Natural killer cell (primary cell): Measurements from ENCODE around the gene PROM1. TPM values are rescaled to one million over a fixed set of nuclear protein-coding genes. Genes with fewer than 3 reads are reported as not detected.

Source experiments
- ATAC-seq, 3 donors: fragments of 150-1000 bp in 2 of 3; fragments of 200-7000 bp in 1 of 3; cut with Tn5 transposase; 1 replicate in 1 of 3; 2 replicates in 2 of 3; pipeline ENCODE4 v1.10.0; 2021; ENCODE audit warnings: mild to moderate bottlenecking in 2 of 3, moderate library complexity in 2 of 3
- DNase-seq, 2 donors: peaks; one replicate each; pipeline versions ENCODE4 v3.0.0 to v3.0.0-alpha.2; 2013 to 2021; ENCODE audit warnings: mixed read lengths in 1 of 2
- H3K27ac ChIP-seq: one replicate; pipeline ENCODE4 v1.5.1; 2013; ENCODE audit warnings: mild to moderate bottlenecking, low read length
- H3K27me3 ChIP-seq: one replicate; pipeline ENCODE4 v1.6.1; 2013; ENCODE audit warnings: low read length; ENCODE audit not compliant: control insufficient read depth, insufficient read depth
- H3K36me3 ChIP-seq: one replicate; pipeline ENCODE4 v1.6.1; 2013; ENCODE audit warnings: low read length; ENCODE audit not compliant: control insufficient read depth, insufficient read depth
- H3K4me1 ChIP-seq: one replicate; pipeline ENCODE4 v1.6.1; 2013; ENCODE audit warnings: low read length; ENCODE audit not compliant: control insufficient read depth, insufficient read depth
- H3K4me3 ChIP-seq: one replicate; pipeline ENCODE4 v1.5.1; 2013; ENCODE audit warnings: low read length
- H3K9me3 ChIP-seq: one replicate; pipeline ENCODE4 v1.6.1; 2013; ENCODE audit warnings: low read length; ENCODE audit not compliant: control insufficient read depth, insufficient read depth
- H3K27ac Mint-ChIP-seq, 2 donors: one replicate each; pipeline ENCODE4 v1.8.0; 2022; ENCODE audit warnings: mild to moderate bottlenecking in 2 of 2, mixed read lengths in 2 of 2, moderate library complexity in 1 of 2
- H3K27me3 Mint-ChIP-seq, 2 donors: one replicate each; pipeline ENCODE4 v1.8.0; 2022; ENCODE audit warnings: low read depth in 2 of 2, mixed read lengths in 2 of 2
- H3K36me3 Mint-ChIP-seq: one replicate; pipeline ENCODE4 v1.8.0; 2022; ENCODE audit warnings: mixed read lengths
- H3K4me1 Mint-ChIP-seq, 2 donors: one replicate each; pipeline ENCODE4 v1.8.0; 2022; ENCODE audit warnings: mixed read lengths in 2 of 2
- H3K4me3 Mint-ChIP-seq: one replicate; pipeline ENCODE4 v1.8.0; 2022; ENCODE audit warnings: mild to moderate bottlenecking, moderate library complexity, mixed read lengths
- H3K9me3 Mint-ChIP-seq, 2 donors: one replicate each; pipeline ENCODE4 v1.8.0; 2022; ENCODE audit warnings: mixed read lengths in 2 of 2
- CTCF ChIP-seq: fragments of 200-600 bp; IDR thresholded peaks from one replicate; pipeline ENCODE4 v1.8.0; 2022; ENCODE audit warnings: antibody characterized with exemption
- WGBS: methylation state at CpG from one replicate; pipeline ENCODE4 v1.1.7; 2013; ENCODE audit warnings: missing lambda C conversion rate; ENCODE audit not compliant: insufficient coverage; 5-methylcytosine and 5-hydroxymethylcytosine counted together
- intact Hi-C: fragments of 100-400 bp; cut with micrococcal nuclease; formaldehyde crosslinking; loops from one replicate; pipeline ENCODE4 v1.14.2; 2022
- total RNA-seq, 4 donors: library from RNA; stranded (reverse); fragments of 120-200 nt in 1 of 4; gene quantifications; one replicate each; pipeline versions ENCODE4 v1.2.3 to v1.2.4, GENCODE V29; 2013 to 2022

PROM1 gene
- total RNA-seq, 3 donors from 2014 or later (not counting 1 experiment from before 2014, with no cell fraction given): not detected

- Mint-ChIP-seq H3K4me1 (no peaks in the 10 kb centered on the region), H3K4me3 (no peak overlapping the region), H3K27ac (no peak overlapping the region), H3K36me3 (no peaks in the 10 kb centered on the region), H3K9me3 (no peaks in the 10 kb centered on the region), H3K27me3 (peaks cover 9 to 26% of the 10 kb centered on the region in 2 donors)
- no peak overlapping the region for H3K4me3 ChIP-seq
- no peaks in the 10 kb centered on the region for H3K4me1 ChIP-seq
- H3K27me3 ChIP-seq: peaks cover 3% of the 10 kb centered on the region
- DNase-seq (no peak), ATAC-seq (no peak)
- TF ChIP-seq CTCF: no peak
- intact Hi-C loops: loop anchor here (10.0 kb wide), 2 partner anchors 178 to 1418 kb away; no protein-coding TSS in a partner anchor
- no peak overlapping the region for H3K27ac ChIP-seq
- H3K9me3 ChIP-seq: no peaks in the 10 kb centered on the region
- H3K36me3 ChIP-seq: no peaks in the 10 kb centered on the region
- 90% methylated on average over 2 of the region's 2 CpGs for WGBS
These were observed 56.7 kb downstream of the PROM1 start for GRCh38 chr4:16027114-16027513.

- peaks cover 3% of the 10 kb centered on the region for H3K27me3 ChIP-seq
- intact Hi-C loops: loop anchor here (1.0 to 10.0 kb wide), 3 partner anchors 179 to 1419 kb away; no protein-coding TSS in a partner anchor
- DNase-seq (peak in 1 of 2 donors; percentile 81), ATAC-seq (peak in 1 of 3 donors; percentile 54)
- no peak overlapping the region for H3K27ac ChIP-seq
- H3K36me3 ChIP-seq: no peaks in the 10 kb centered on the region
- Mint-ChIP-seq H3K9me3 (no peaks in the 10 kb centered on the region), H3K4me3 (no peak overlapping the region), H3K27me3 (peaks cover 9 to 26% of the 10 kb centered on the region in 2 donors), H3K27ac (no peak overlapping the region), H3K36me3 (no peaks in the 10 kb centered on the region), H3K4me1 (no peaks in the 10 kb centered on the region)
- H3K4me3 ChIP-seq: no peak overlapping the region
- H3K9me3 ChIP-seq: no peaks in the 10 kb centered on the region
- TF ChIP-seq CTCF: peak; percentile 97
- 53% methylated on average over 4 of the region's 5 CpGs for WGBS
- H3K4me1 ChIP-seq: no peaks in the 10 kb centered on the region
These were observed 57.6 kb downstream of the PROM1 start for GRCh38 chr4:16026160-16026761.

GRCh38 chr4:16025268-16025667, 58.6 kb downstream of the PROM1 start:
- H3K4me1 Mint-ChIP-seq: no peaks in the 10 kb centered on the region
- intact Hi-C loops: loop anchor here (10.0 kb wide), 2 partner anchors 180 to 1420 kb away; no protein-coding TSS in a partner anchor

More at GRCh38 chr4:16025268-16025667, 58.6 kb downstream of the PROM1 start:
- no peak overlapping the region for H3K27ac Mint-ChIP-seq
- H3K36me3 Mint-ChIP-seq: no peaks in the 10 kb centered on the region
- ATAC-seq (no peak), DNase-seq (no peak)
- Histone ChIP-seq H3K36me3 (no peaks in the 10 kb centered on the region), H3K9me3 (no peaks in the 10 kb centered on the region), H3K27ac (no peak overlapping the region), H3K4me1 (no peaks in the 10 kb centered on the region), H3K27me3 (peaks cover 3% of the 10 kb centered on the region), H3K4me3 (no peak overlapping the region)
- no peak for TF ChIP-seq CTCF
- H3K4me3 Mint-ChIP-seq: no peak overlapping the region
- 88% methylated on average over 5 of the region's 5 CpGs for WGBS
- H3K27me3 Mint-ChIP-seq: peaks cover 12 to 26% of the 10 kb centered on the region in 2 donors
- no peaks in the 10 kb centered on the region for H3K9me3 Mint-ChIP-seq
